Measurements from ENCODE around the gene C1GALT1.

C1GALT1 gene

DNA sequence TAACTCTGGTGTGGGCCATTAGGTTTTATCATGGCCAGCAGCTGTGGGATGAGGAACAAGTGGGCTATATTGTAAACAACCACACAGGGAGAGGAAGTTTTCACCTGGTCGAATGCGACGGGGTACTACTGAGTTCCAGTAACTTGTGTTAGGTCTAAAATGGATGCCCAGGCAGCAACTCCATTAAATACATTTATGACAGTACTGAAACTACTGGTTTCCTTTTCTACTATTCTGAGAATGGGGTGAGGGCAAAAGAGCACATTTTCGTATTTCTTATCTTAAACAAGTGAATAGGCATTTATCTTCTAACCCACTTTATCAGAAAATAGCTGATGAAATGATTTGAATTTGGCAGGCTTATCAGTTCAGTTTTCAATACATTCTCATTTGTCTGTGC lies 109.7 kb downstream of the C1GALT1 start:
- H3K27me3 Mint-ChIP-seq, result no peaks in the 10 kb centered on the region
- no peaks in the 10 kb centered on the region for H3K36me3 Mint-ChIP-seq
- H3K27ac Mint-ChIP-seq, result no peak overlapping the region
- H3K4me3 Mint-ChIP-seq, result no peak overlapping the region
- H3K9me3 Mint-ChIP-seq (ENCODE audit: low read depth), result no peaks in the 10 kb centered on the region
- no peaks in the 10 kb centered on the region for H3K4me1 Mint-ChIP-seq (ENCODE audit: low read depth)

DNA sequence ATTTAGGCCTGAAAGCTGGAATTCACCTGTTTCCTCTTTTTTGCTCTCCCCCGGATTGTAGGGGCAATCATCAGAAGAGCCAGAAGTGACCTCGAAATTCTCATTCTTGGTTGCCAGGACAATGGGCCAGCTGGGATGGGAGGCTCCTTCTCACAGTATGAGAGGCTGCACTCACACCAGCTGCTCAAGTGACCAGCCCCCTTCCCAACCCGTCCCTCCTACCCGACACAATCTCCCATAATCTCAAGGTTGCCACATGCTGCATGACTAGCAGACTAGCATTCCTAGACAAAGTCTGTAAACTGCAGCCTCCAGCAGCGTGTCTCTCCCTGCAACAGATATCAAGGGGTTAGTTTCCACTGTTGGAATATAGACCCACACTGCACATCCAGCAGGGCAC lies 110.3 kb downstream of the C1GALT1 start:
- Mint-ChIP-seq H3K4me3 (no peak overlapping the region), H3K27me3 (no peaks in the 10 kb centered on the region), H3K36me3 (peaks cover 2% of the 10 kb centered on the region), H3K27ac (no peak overlapping the region), H3K4me1 (ENCODE audit: low read depth) (no peaks in the 10 kb centered on the region), H3K9me3 (ENCODE audit: low read depth) (no peaks in the 10 kb centered on the region)

DNA sequence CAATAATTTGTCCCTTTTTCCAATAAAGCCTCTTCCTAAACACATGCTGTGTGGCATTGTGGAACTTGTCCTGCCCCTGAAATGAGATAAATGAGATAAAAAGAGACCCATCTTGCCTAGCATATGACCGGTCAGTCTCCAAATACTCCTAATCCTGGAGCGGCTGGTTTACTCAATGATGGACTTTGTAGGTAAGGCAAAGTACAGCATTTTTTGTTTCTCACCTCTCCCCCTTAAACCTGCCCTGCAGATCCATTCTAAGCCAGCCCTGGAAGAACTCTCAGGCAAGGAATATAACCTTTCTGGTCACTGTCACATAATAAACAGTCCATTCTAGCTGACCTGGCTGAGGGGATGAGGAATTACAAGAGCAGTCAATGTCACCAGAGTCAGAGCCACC lies 110.7 kb downstream of the C1GALT1 start:
- peaks cover 2% of the 10 kb centered on the region for H3K36me3 Mint-ChIP-seq
- no peak overlapping the region for H3K27ac Mint-ChIP-seq
- no peaks in the 10 kb centered on the region for H3K27me3 Mint-ChIP-seq
- no peaks in the 10 kb centered on the region for H3K4me1 Mint-ChIP-seq (ENCODE audit: low read depth)
- H3K4me3 Mint-ChIP-seq, result no peak overlapping the region
- H3K9me3 Mint-ChIP-seq (ENCODE audit: low read depth), result no peaks in the 10 kb centered on the region

DNA sequence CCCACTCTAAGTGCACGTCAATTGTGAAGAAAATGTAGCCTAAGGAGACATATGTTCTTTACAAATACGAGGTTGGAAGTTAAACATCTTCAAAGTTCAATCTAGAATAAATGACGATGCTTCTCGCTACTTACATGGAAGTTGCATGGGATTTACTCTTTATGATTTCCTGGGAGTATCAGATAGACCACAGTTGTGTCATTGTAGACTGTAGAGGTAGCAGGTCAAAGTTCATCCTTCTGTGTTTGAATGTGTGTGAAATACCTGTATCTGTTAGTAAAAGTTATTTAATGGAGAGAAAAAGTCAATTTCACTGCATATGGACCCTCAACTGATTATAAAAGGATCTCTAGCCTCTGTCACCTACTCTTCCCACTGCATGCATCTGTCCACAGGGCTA lies 112.6 kb downstream of the C1GALT1 start:
- Mint-ChIP-seq H3K27ac (no peak overlapping the region), H3K4me1 (ENCODE audit: low read depth) (no peaks in the 10 kb centered on the region), H3K9me3 (ENCODE audit: low read depth) (no peaks in the 10 kb centered on the region), H3K36me3 (peaks cover 2% of the 10 kb centered on the region), H3K4me3 (no peak overlapping the region), H3K27me3 (no peaks in the 10 kb centered on the region)
